A549 (cell line): Measurements from ENCODE around the gene GPATCH4. TPM values are rescaled to one million over a fixed set of nuclear protein-coding genes. Genes with fewer than 3 reads are reported as not detected.
"Not testable (repeated sequence)": the region's sequence is repeated elsewhere in the genome, so short reads cannot be mapped to it uniquely, and the experiment has no call there.

ENCODE experiments used
- ATAC-seq, 2 experiments: fragments of 200-7000 bp in 1 of 2; fragments of >200 bp in 1 of 2; cut with Nextera tagmentation in 1 of 2; cut with Tn5 transposase in 1 of 2; 3 replicates each; pipeline versions ENCODE4 v1.8.0 to v1.9.1; 2018 to 2020; ENCODE audit warnings: mild to moderate bottlenecking in 1 of 2, moderate library complexity in 1 of 2
- CTCF ChIA-PET: fragments of 300-600 bp; sonication (Branson Sonifier 250); formaldehyde crosslinking; extraction: SDS; loops from one replicate; lab custom pipeline; 2021; ENCODE audit warnings: antibody characterized with exemption, inconsistent platforms; lab: Yijun Ruan, JAX
- POLR2A ChIA-PET: fragments of 350-600 bp; formaldehyde crosslinking; extraction: SDS; loops from one replicate; lab custom pipeline; 2021; ENCODE audit warnings: antibody characterized with exemption, inconsistent platforms; lab: Yijun Ruan, JAX
- DNase-seq, 2 experiments: peaks; one replicate each; pipeline versions ENCODE4 v3.0.0 to v3.0.0-alpha.2; 2011 to 2016; ENCODE audit warnings: low read depth in 1 of 2, low spot score in 1 of 2
- FAIRE-seq: peaks from 2 replicates; lab custom pipeline; 2011; peaks lifted over from hg19 to GRCh38; lab: Jason Lieb, UNC
- H3K27ac ChIP-seq, 2 experiments: fragments of >200 bp; sonication (Bioruptor Twin); formaldehyde crosslinking; 3 replicates each; pipeline ENCODE4 v1.5.1; 2016 to 2017
- H3K4me1 ChIP-seq: fragments of >200 bp; sonication (Bioruptor Twin); formaldehyde crosslinking; 3 replicates; pipeline ENCODE4 v1.6.1; 2016
- H3K4me2 ChIP-seq: fragments of >200 bp; sonication (Bioruptor Twin); formaldehyde crosslinking; 3 replicates; pipeline ENCODE4 v1.6.1; 2016
- H3K4me3 ChIP-seq: fragments of >200 bp; sonication (Bioruptor Twin); formaldehyde crosslinking; 3 replicates; pipeline ENCODE4 v1.5.1; 2016
- H3K9me3 ChIP-seq: fragments of >200 bp; sonication (Bioruptor Twin); formaldehyde crosslinking; 3 replicates; pipeline ENCODE4 v1.6.1; 2016
- BHLHE40 ChIP-seq: IDR thresholded peaks from 2 replicates; pipeline ENCODE4 v1.6.1; 2012; ENCODE audit warnings: low read depth, low read length, inconsistent platforms
- CBX8 ChIP-seq: fragments of 200-600 bp; sonication (generic); IDR thresholded peaks from 2 replicates; pipeline ENCODE4 v1.6.1; 2016
- KDM1A ChIP-seq: fragments of 200-600 bp; sonication (generic); IDR thresholded peaks from 2 replicates; pipeline ENCODE4 v1.6.1; 2016; ENCODE audit warnings: low read depth, mild to moderate bottlenecking
- POLR2AphosphoS2 ChIP-seq: conservative IDR thresholded peaks from 2 replicates; pipeline ENCODE4 v1.6.1; 2012; ENCODE audit warnings: low read length, improper control_type of control experiment, inconsistent platforms
- REST ChIP-seq: fragments of 200-600 bp; sonication (generic); IDR thresholded peaks from 2 replicates; pipeline ENCODE4 v1.6.1; 2016; ENCODE audit warnings: antibody characterized with exemption, mild to moderate bottlenecking, moderate library complexity
- WGBS: methylation state at CpG from one replicate; pipeline ENCODE4 v1.1.6; 2017; ENCODE audit errors: missing lambda C conversion rate; 5-methylcytosine and 5-hydroxymethylcytosine counted together
- polyA plus RNA-seq, 4 experiments: library from polyadenylated mRNA; depleted of rRNA in 3 of 4; stranded (reverse); fragments of >200 nt; fragmentation: RNase III in 1 of 4; extraction: RNeasy Plus Mini Kit Qiagen cat#74134 plus additional on column Dnase treatment in 1 of 4; gene quantifications; 2 replicates in 3 of 4; 3 replicates in 1 of 4; pipeline ENCODE4 v1.2.3, GENCODE V29; 2011 to 2017

Gene GPATCH4
- polyA plus RNA-seq, 2 of the 4 experiments (the other 2 are of a cell fraction) = 68.1 to 85.2 TPM

- Histone ChIP-seq H3K4me3 (no peak overlapping the region), H3K27ac (no peak overlapping the region), H3K4me1 (no peaks in the 10 kb centered on the region), H3K4me2 (no peak overlapping the region), H3K9me3 (no peaks in the 10 kb centered on the region)
- ATAC-seq = peak; percentile 31 to 43; a peak in 4 of 6 replicates
- 69% methylated on average over 6 of the region's 6 CpGs for WGBS
- CTCF ChIA-PET = interaction anchor here (0.9 to 17.8 kb wide), 6 partner anchors 10 to 220 kb away, joined by 3 to 323 read pairs (median 6); partner anchors contain the start of gene HAPLN2
- POLR2A ChIA-PET = interaction anchor here (1.1 kb wide), 1 partner anchor 22 kb away, joined by 3 read pairs; no protein-coding TSS in a partner anchor
- TF ChIP-seq CBX8 (no peak), POLR2AphosphoS2 (peak; percentile 68; the same call in 1 of the 2 replicates)
- DNase-seq = no peak
- no peak for FAIRE-seq
Measured at GRCh38 chr1:156639601-156640101, 38.4 kb upstream of the GPATCH4 start.

DNA sequence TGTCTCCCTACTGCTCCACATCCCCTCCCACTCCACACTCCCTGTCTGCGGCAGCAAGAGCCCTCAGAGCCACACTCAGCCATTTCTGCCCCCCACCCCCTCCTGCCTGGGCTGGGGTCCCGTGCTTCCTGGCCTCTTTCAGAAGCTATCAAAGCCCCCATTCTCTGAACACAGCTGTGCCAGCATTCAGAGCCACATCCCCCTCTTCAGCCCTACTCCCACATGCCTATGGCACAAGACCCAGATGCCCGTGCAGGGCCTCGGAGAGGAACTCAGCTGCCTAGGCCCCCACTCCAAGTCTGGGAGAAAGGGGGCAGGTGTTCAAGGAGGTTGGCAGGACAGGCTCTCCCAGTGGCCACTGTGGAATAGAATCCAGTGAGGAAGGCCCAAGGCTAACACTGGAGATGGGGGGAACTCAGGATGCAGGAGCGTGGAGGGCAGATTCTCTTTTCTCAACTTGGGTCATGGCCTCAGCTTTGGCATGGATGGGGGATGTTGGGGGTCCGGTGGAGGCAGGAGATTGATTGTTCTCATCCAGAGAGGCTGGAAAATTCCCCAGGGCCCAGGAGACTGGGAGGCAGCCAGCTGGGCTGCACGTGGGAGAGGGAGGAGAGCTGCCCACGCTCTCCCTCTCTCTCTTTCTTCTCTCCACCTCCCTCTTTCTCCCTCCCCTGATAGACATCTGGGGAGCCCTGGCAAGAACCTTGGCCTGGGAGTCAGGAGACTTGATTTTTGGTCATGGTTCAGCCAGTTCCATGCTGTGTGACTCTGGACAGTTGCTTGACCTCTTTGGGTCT, 37.1 kb upstream of the GPATCH4 start:
- Histone ChIP-seq H3K9me3 (no peaks in the 10 kb centered on the region), H3K27ac (no peak overlapping the region), H3K4me3 (no peak overlapping the region), H3K4me2 (no peak overlapping the region), H3K4me1 (no peaks in the 10 kb centered on the region)
- ChIA-PET CTCF (interaction anchor here (1.6 to 17.8 kb wide), 7 partner anchors 11 to 221 kb away, joined by 5 to 323 read pairs (median 8); partner anchors contain the start of genes HAPLN2 and NES), POLR2A (interaction anchor here (1.1 kb wide), 1 partner anchor 23 kb away, joined by 3 read pairs; no protein-coding TSS in a partner anchor)
- FAIRE-seq = no peak
- TF ChIP-seq BHLHE40 = no peak
- 0 out of 2 replicates have a peak, but pooled peaks have one; percentile 4 for TF ChIP-seq REST
- ATAC-seq = peak; percentile 31 to 32; a peak in 4 of 6 replicates
- WGBS = 74% methylated on average over 6 of the region's 8 CpGs
- DNase-seq = no peak

DNA sequence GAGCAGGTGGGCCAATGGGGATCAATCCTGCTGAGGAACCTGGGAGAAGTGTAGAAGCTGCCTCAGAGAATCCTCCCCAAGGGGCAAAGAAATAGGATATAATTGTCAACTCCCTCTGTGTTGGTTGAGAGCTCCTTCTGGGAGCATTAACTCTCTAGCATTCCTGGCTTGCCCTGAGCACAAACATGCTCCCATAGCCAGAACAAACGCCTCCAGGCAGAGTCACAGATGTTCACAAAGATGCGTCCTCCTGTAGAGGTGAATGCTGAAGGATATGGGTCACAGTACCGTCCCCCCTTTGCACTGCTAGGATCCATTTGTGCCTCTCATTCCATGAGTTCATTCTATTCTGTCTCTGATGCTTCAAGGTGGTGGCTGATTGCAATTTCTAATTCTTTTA, 31.1 kb upstream of the GPATCH4 start:
- ChIA-PET POLR2A (no interaction called here), CTCF (interaction anchor here (0.8 to 25.7 kb wide), 4 partner anchors 13 to 48 kb away, joined by 3 to 495 read pairs (median 338); partner anchors contain the start of genes BCAN and NES)
- FAIRE-seq (no peak), ATAC-seq (no peak), DNase-seq (no peak)
- Histone ChIP-seq H3K9me3 (no peaks in the 10 kb centered on the region), H3K27ac (no peak overlapping the region), H3K4me3 (no peak overlapping the region), H3K4me1 (no peaks in the 10 kb centered on the region)
- TF ChIP-seq REST (no peak), KDM1A (no peak)
- TF ChIP-seq, all 56 proteins: peak for 0
- H3K4me2 ChIP-seq = no peak overlapping the region
- WGBS = 57% methylated on average over 3 of the region's 3 CpGs

DNA sequence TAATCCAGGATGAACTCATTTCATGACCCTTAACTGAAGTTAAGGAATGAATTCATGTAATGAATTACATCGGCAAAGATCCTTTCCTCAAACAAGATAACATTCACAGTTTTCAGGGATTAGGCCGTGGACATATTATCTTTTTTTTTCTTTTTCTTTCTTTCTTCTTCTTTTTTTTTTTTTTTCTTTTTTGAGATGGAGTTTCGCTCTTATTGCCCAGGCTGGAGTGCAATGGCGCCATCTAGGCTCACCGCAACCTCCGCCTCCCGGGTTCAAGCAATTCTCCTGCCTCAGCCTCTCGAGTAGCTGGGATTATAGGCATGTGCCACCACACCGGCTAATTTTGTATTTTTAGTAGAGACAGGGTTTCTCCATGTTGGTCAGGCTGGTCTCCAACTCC, 29.9 kb upstream of the GPATCH4 start:
- H3K4me2 ChIP-seq, POLR2A ChIA-PET, H3K27ac ChIP-seq, H3K9me3 ChIP-seq, H3K4me3 ChIP-seq, ATAC-seq, H3K4me1 ChIP-seq, FAIRE-seq, DNase-seq: not testable (repeated sequence)
- WGBS = 74% methylated on average over 9 of the region's 9 CpGs
- CTCF ChIA-PET = interaction anchor here (0.7 to 25.7 kb wide), 11 partner anchors 11 to 297 kb away, joined by 3 to 495 read pairs (median 6); partner anchors contain the start of genes BCAN, CRABP2 and NES
